CD4-positive, alpha-beta T cell treated with Interleukin-17A for 1 hour (primary cell): Measurements from ENCODE around the gene RAB22A.
A peak's percentile ranks its signal among the peaks of the same experiment; 100 is the strongest.
"Not testable (repeated sequence)": the region's sequence is repeated elsewhere in the genome, so short reads cannot be mapped to it uniquely, and the experiment has no call there.

Source experiments
- DNase-seq: peaks from one replicate; pipeline ENCODE4 v3.0.0-alpha.2; 2020

The RAB22A gene

GRCh38 chr20:58349570-58349969 lies 40.1 kb downstream of the RAB22A start:
- no peak for DNase-seq

- no peak for DNase-seq
These were observed 43.0 kb downstream of the RAB22A start for GRCh38 chr20:58352468-58352867.

- no peak for DNase-seq
These were observed 49.9 kb downstream of the RAB22A start for GRCh38 chr20:58359441-58359840.

- no peak for DNase-seq
These were observed 51.4 kb downstream of the RAB22A start for GRCh38 chr20:58360936-58361335.

GRCh38 chr20:58361481-58362205 lies 52.1 kb downstream of the RAB22A start:
- no peak for DNase-seq

- DNase-seq: no peak
These were observed 52.6 kb downstream of the RAB22A start for GRCh38 chr20:58362206-58362516.

GRCh38 chr20:58362970-58363369 lies 53.5 kb downstream of the RAB22A start:
- no peak for DNase-seq

- no peak for DNase-seq
These were observed 57.4 kb downstream of the RAB22A start for GRCh38 chr20:58366866-58367265.

- no peak for DNase-seq
These were observed 63.3 kb downstream of the RAB22A start for GRCh38 chr20:58372806-58373205.

GRCh38 chr20:58373296-58373695 lies 63.8 kb downstream of the RAB22A start:
- not testable (repeated sequence) for DNase-seq

- DNase-seq: no peak
These were observed 64.7 kb downstream of the RAB22A start for GRCh38 chr20:58374027-58374850.

GRCh38 chr20:58374906-58375758 lies 65.6 kb downstream of the RAB22A start:
- DNase-seq: no peak

GRCh38 chr20:58375759-58376352 lies 66.3 kb downstream of the RAB22A start:
- no peak for DNase-seq

- no peak for DNase-seq
These were observed 67.5 kb downstream of the RAB22A start for GRCh38 chr20:58377017-58377416.

GRCh38 chr20:58377766-58378401 lies 68.4 kb downstream of the RAB22A start:
- DNase-seq: no peak

GRCh38 chr20:58378704-58379103 lies 69.2 kb downstream of the RAB22A start:
- no peak for DNase-seq

GRCh38 chr20:58381627-58382026 lies 72.1 kb downstream of the RAB22A start:
- DNase-seq: no peak

GRCh38 chr20:58382096-58382495 lies 72.6 kb downstream of the RAB22A start:
- DNase-seq: no peak

- no peak for DNase-seq
These were observed 75.3 kb downstream of the RAB22A start for GRCh38 chr20:58384821-58385220.

- no peak for DNase-seq
These were observed 78.6 kb downstream of the RAB22A start for GRCh38 chr20:58388028-58388601.

- peak; percentile 97 for DNase-seq
These were observed 79.4 kb downstream of the RAB22A start, which contains the start of gene VAPB for GRCh38 chr20:58388882-58389323. TSS of gene VAPB (plus strand) at chr20:58389229. CDS start at chr20:58389460, 231 bp downstream.
